GM12878 (cell line): Measurements from ENCODE around the gene PRAMEF6. TPM values are rescaled to one million over a fixed set of nuclear protein-coding genes. Genes with fewer than 3 reads are reported as not detected.
"Not testable (repeated sequence)": the region's sequence is repeated elsewhere in the genome, so short reads cannot be mapped to it uniquely, and the experiment has no call there.

Experiments used
- ATAC-seq: fragments of 200-7000 bp; cut with Tn5 transposase; 3 replicates; pipeline ENCODE4 v1.9.1; 2020; ENCODE audit warnings: mild to moderate bottlenecking, moderate library complexity
- BruUV-seq: library from RNA; stranded (reverse); fragments of 400-500 nt; replicated peaks from 2 replicates; lab custom pipeline; 2021; lab: Mats Ljungman, UMichigan
- CTCF ChIA-PET: fragments of 300-600 bp; sonication (Branson Sonifier 250); formaldehyde crosslinking; extraction: SDS; loops from one replicate; lab custom pipeline; 2021; ENCODE audit warnings: inconsistent platforms; lab: Yijun Ruan, JAX
- POLR2A ChIA-PET: fragments of 350-600 bp; formaldehyde crosslinking; extraction: SDS; loops from one replicate; lab custom pipeline; 2021; ENCODE audit warnings: inconsistent platforms; lab: Charles Lee
- RAD21 ChIA-PET: fragments of 300-600 bp; sonication (Branson Sonifier 250); formaldehyde crosslinking; loops from one replicate; lab custom pipeline; 2023; ENCODE audit warnings: antibody characterized with exemption; ENCODE audit not compliant: unreplicated experiment; lab: Charles Lee
- SMC1A ChIA-PET: fragments of 300-600 bp; sonication (Branson Sonifier 250); formaldehyde crosslinking; loops from one replicate; lab custom pipeline; 2023; ENCODE audit not compliant: unreplicated experiment, uncharacterized antibody; lab: Charles Lee
- DNase-seq: peaks from one replicate; pipeline ENCODE4 v3.0.0-alpha.2; 2011; ENCODE audit warnings: low read depth, low spot score
- FAIRE-seq: peaks from 3 replicates; lab custom pipeline; 2011; peaks lifted over from hg19 to GRCh38; lab: Jason Lieb, UNC
- H2AFZ ChIP-seq: 2 replicates; pipeline ENCODE4 v1.6.0; 2011; ENCODE audit warnings: low read depth, low read length, control low read depth; ENCODE audit not compliant: control insufficient read depth
- H3K27ac ChIP-seq: 2 replicates; pipeline ENCODE4 v1.5.1; 2011; ENCODE audit warnings: control low read depth; ENCODE audit not compliant: control insufficient read depth, insufficient read depth
- H3K27me3 ChIP-seq, 2 experiments: replicated peaks in 1 of 2; 2 replicates each; pipeline versions ENCODE4 v1.6.0 to v1.6.1; 2011; ENCODE audit warnings: low read length in 1 of 2; ENCODE audit not compliant: control insufficient read depth in 2 of 2, insufficient read depth in 2 of 2
- H3K36me3 ChIP-seq, 2 experiments: 2 replicates each; pipeline ENCODE4 v1.5.1; 2011; ENCODE audit warnings: low read length in 1 of 2; ENCODE audit not compliant: control insufficient read depth in 2 of 2, insufficient read depth in 2 of 2
- H3K4me1 ChIP-seq: 2 replicates; pipeline ENCODE4 v1.6.1; 2011; ENCODE audit warnings: mild to moderate bottlenecking, low read length, moderate library complexity, mixed read lengths; ENCODE audit not compliant: control insufficient read depth, insufficient read depth
- H3K4me2 ChIP-seq: 2 replicates; pipeline ENCODE4 v1.6.0; 2011; ENCODE audit warnings: control low read depth; ENCODE audit not compliant: control insufficient read depth, insufficient read depth
- H3K4me3 ChIP-seq: fragments of 200-600 bp; sonication (generic); 2 replicates; pipeline ENCODE4 v1.5.1; 2016
- H3K79me2 ChIP-seq: 2 replicates; pipeline ENCODE4 v1.6.0; 2011; ENCODE audit warnings: low read length; ENCODE audit not compliant: control insufficient read depth, insufficient read depth
- H3K9ac ChIP-seq: 2 replicates; pipeline ENCODE4 v1.8.0; 2011; ENCODE audit warnings: low read length, control low read depth, mixed read lengths; ENCODE audit not compliant: control insufficient read depth, insufficient read depth
- H3K9me3 ChIP-seq: replicated peaks from 3 replicates; pipeline ENCODE4 v1.5.1; 2011; ENCODE audit warnings: mild to moderate bottlenecking, low read length; ENCODE audit not compliant: control insufficient read depth, insufficient read depth
- H4K20me1 ChIP-seq: 2 replicates; pipeline ENCODE4 v1.6.0; 2011; ENCODE audit not compliant: control insufficient read depth, insufficient read depth
- WGBS: methylation state at CpG from one replicate; pipeline ENCODE4 v1.1.6; 2016; ENCODE audit warnings: low lambda C conversion rate; ENCODE audit not compliant: insufficient replicate concordance, insufficient coverage; ENCODE audit errors: missing lambda C conversion rate; 5-methylcytosine and 5-hydroxymethylcytosine counted together
- in situ Hi-C: fragments of 300-500 bp; cut with MboI; formaldehyde crosslinking; loops from 9 replicates; pipeline ENCODE4 v1.14.3; 2018; ENCODE audit warnings: mixed read lengths
- intact Hi-C: fragments of 100-400 bp; cut with micrococcal nuclease; formaldehyde crosslinking; loops from one replicate; pipeline ENCODE4 v1.14.2; 2022; ENCODE audit not compliant: unreplicated experiment
- polyA plus RNA-seq, 11 experiments: library from polyadenylated mRNA; depleted of rRNA in 4 of 11; unstranded in 6 of 11; stranded (reverse) in 5 of 11; fragments of >200 nt; fragmentation: Nextera tagmentation in 4 of 11; fragmentation: Illumina TruSeq in 1 of 11; extraction: Ambion mirVana in 4 of 11; extraction: Trizol in 1 of 11; gene quantifications; 1 replicate in 1 of 11; 2 replicates in 10 of 11; pipeline versions ENCODE4 v1.2.1 to v1.2.3, GENCODE V29; 2011 to 2016; ENCODE audit warnings: inconsistent platforms in 2 of 11, missing spikeins in 2 of 11, low read depth in 1 of 11
- total RNA-seq, 4 experiments: library from RNA; depleted of rRNA in 3 of 4; stranded (reverse); fragments of >200 nt in 3 of 4; fragmentation: Illumina TruSeq in 1 of 4; extraction: Trizol in 1 of 4; gene quantifications; 2 replicates each; pipeline versions ENCODE4 v1.2.1 to v1.2.3, GENCODE V29; 2013 to 2021

PRAMEF6 gene
- total and polyA plus RNA-seq, 10 of the 15 experiments (the other 5 are each of a cell fraction or from before 2014, with no cell fraction given): 0.04 TPM; not detected in 9

GRCh38 chr1:12916310-12916709, 31.1 kb downstream of the PRAMEF6 start, which contains the start of gene PRAMEF7:
TSS of gene PRAMEF7 (plus strand) at chr1:12916610. CDS start at chr1:12917693, 1,083 bp downstream.
- in situ Hi-C loops, SMC1A ChIA-PET, H3K4me2 ChIP-seq, intact Hi-C loops, H3K4me1 ChIP-seq, H4K20me1 ChIP-seq, H3K27me3 ChIP-seq, H3K4me3 ChIP-seq, ATAC-seq, CTCF ChIA-PET, H3K79me2 ChIP-seq, POLR2A ChIA-PET, H3K36me3 ChIP-seq, H3K9ac ChIP-seq, FAIRE-seq, DNase-seq, H3K27ac ChIP-seq, H3K9me3 ChIP-seq, BruUV-seq, RAD21 ChIA-PET, H2AFZ ChIP-seq: not testable (repeated sequence)
- WGBS: no CpG with 5 or more reads among the region's 1 CpG

- H3K36me3 ChIP-seq, intact Hi-C loops, in situ Hi-C loops, BruUV-seq, SMC1A ChIA-PET, H3K4me2 ChIP-seq, H3K9me3 ChIP-seq, H2AFZ ChIP-seq, H3K9ac ChIP-seq, H3K4me1 ChIP-seq, H3K79me2 ChIP-seq, CTCF ChIA-PET, FAIRE-seq, H3K4me3 ChIP-seq, ATAC-seq, H3K27me3 ChIP-seq, RAD21 ChIA-PET, DNase-seq, POLR2A ChIA-PET, H3K27ac ChIP-seq, H4K20me1 ChIP-seq: not testable (repeated sequence)
- 29% methylated on average over 3 of the region's 5 CpGs for WGBS
Measured at GRCh38 chr1:12903793-12904572, 43.4 kb downstream of the PRAMEF6 start.

- RAD21 ChIA-PET, POLR2A ChIA-PET, H2AFZ ChIP-seq, H3K79me2 ChIP-seq, FAIRE-seq, intact Hi-C loops, H3K36me3 ChIP-seq, H3K4me2 ChIP-seq, H3K27ac ChIP-seq, H3K4me1 ChIP-seq, DNase-seq, H3K9ac ChIP-seq, SMC1A ChIA-PET, H3K27me3 ChIP-seq, H3K4me3 ChIP-seq, H4K20me1 ChIP-seq, H3K9me3 ChIP-seq, BruUV-seq, ATAC-seq, CTCF ChIA-PET, in situ Hi-C loops: not testable (repeated sequence)
Measured at GRCh38 chr1:12899186-12899585, 48.2 kb downstream of the PRAMEF6 start.

GRCh38 chr1:12898170-12898569, 49.2 kb downstream of the PRAMEF6 start, which contains the start of gene PRAMEF10:
TSS of gene PRAMEF10 (minus strand) at chr1:12898270. CDS start at chr1:12895847, 2,423 bp downstream.
- H3K4me2 ChIP-seq, BruUV-seq, ATAC-seq, H3K27me3 ChIP-seq, H3K9me3 ChIP-seq, SMC1A ChIA-PET, H3K36me3 ChIP-seq, RAD21 ChIA-PET, H4K20me1 ChIP-seq, intact Hi-C loops, in situ Hi-C loops, FAIRE-seq, DNase-seq, POLR2A ChIA-PET, H3K27ac ChIP-seq, CTCF ChIA-PET, H3K79me2 ChIP-seq, H3K9ac ChIP-seq, H3K4me1 ChIP-seq, H3K4me3 ChIP-seq, H2AFZ ChIP-seq: not testable (repeated sequence)
- WGBS: no CpG with 5 or more reads among the region's 1 CpG
